H1 (cell line): Measurements from ENCODE around the gene CAMP. TPM values are rescaled to one million over a fixed set of nuclear protein-coding genes. Genes with fewer than 3 reads are reported as not detected.

Source experiments
- CTCF ChIA-PET: fragments of 300-600 bp; sonication (Branson Sonifier 250); formaldehyde crosslinking; loops from one replicate; lab custom pipeline; 2021; ENCODE audit not compliant: partially characterized antibody; lab: Charles Lee
- POLR2A ChIA-PET: fragments of 300-600 bp; sonication (Branson Sonifier 250); formaldehyde crosslinking; loops from one replicate; lab custom pipeline; 2021; ENCODE audit warnings: inconsistent platforms; ENCODE audit not compliant: partially characterized antibody; lab: Charles Lee
- DNase-seq, 2 experiments: peaks; one replicate each; pipeline versions ENCODE4 v3.0.0 to v3.0.0-alpha.2; 2010 to 2022; ENCODE audit warnings: low spot score in 2 of 2, low read depth in 1 of 2, mixed read lengths in 1 of 2
- FAIRE-seq: peaks from 2 replicates; lab custom pipeline; 2011; peaks lifted over from hg19 to GRCh38; lab: Jason Lieb, UNC
- H2AFZ ChIP-seq: 2 replicates; pipeline ENCODE4 v1.8.1; 2012; ENCODE audit warnings: low read length, inconsistent platforms
- H2AK5ac ChIP-seq: 2 replicates; pipeline ENCODE4 v1.6.1; 2013; ENCODE audit warnings: low read depth, low read length
- H2BK120ac ChIP-seq: replicated peaks from 2 replicates; pipeline ENCODE3; 2013; ENCODE audit warnings: low read depth, low read length, inconsistent platforms
- H2BK12ac ChIP-seq: 2 replicates; pipeline ENCODE4 v1.6.1; 2013; ENCODE audit warnings: low read depth, low read length
- H2BK15ac ChIP-seq: 2 replicates; pipeline ENCODE4 v1.6.1; 2013; ENCODE audit warnings: low read length
- H2BK20ac ChIP-seq: 2 replicates; pipeline ENCODE4 v1.6.1; 2013; ENCODE audit warnings: low read length
- H2BK5ac ChIP-seq: 2 replicates; pipeline ENCODE4 v1.6.1; 2013; ENCODE audit warnings: low read depth, low read length
- H3K14ac ChIP-seq: 2 replicates; pipeline ENCODE4 v1.6.1; 2013; ENCODE audit warnings: inconsistent platforms; ENCODE audit not compliant: insufficient read length
- H3K18ac ChIP-seq: 2 replicates; pipeline ENCODE4 v1.6.1; 2013; ENCODE audit warnings: low read length; ENCODE audit errors: extremely low read depth
- H3K23ac ChIP-seq: 2 replicates; pipeline ENCODE4 v1.6.1; 2013; ENCODE audit warnings: inconsistent platforms; ENCODE audit not compliant: insufficient read length
- H3K23me2 ChIP-seq: 2 replicates; pipeline ENCODE4 v1.6.1; 2013; ENCODE audit warnings: low read depth, low read length
- H3K27ac ChIP-seq: 2 replicates; pipeline ENCODE4 v1.6.1; 2011; ENCODE audit warnings: low read depth, low read length, inconsistent platforms
- H3K27me3 ChIP-seq, 4 experiments: replicated peaks in 1 of 4; 1 replicate in 1 of 4; 2 replicates in 3 of 4; pipeline versions ENCODE4 v1.6.1 to v1.8.1; 2011 to 2013; ENCODE audit warnings: low read length in 3 of 4, mild to moderate bottlenecking in 3 of 4, inconsistent platforms in 2 of 4, mixed read lengths in 2 of 4, moderate library complexity in 1 of 4; ENCODE audit not compliant: control insufficient read depth in 3 of 4, insufficient read depth in 3 of 4; ENCODE audit errors: extremely low read depth in 1 of 4
- H3K36me3 ChIP-seq, 4 experiments: 2 replicates each; pipeline versions ENCODE4 v1.6.1 to v1.8.1; 2011 to 2013; ENCODE audit warnings: mild to moderate bottlenecking in 4 of 4, low read length in 3 of 4, moderate library complexity in 2 of 4, control low read depth in 1 of 4, inconsistent platforms in 1 of 4; ENCODE audit not compliant: insufficient read depth in 4 of 4, control insufficient read depth in 2 of 4
- H3K4ac ChIP-seq: replicated peaks from 2 replicates; pipeline ENCODE3; 2013; ENCODE audit warnings: low read length, low read depth, mixed read lengths, inconsistent platforms; ENCODE audit not compliant: insufficient read length
- H3K4me1 ChIP-seq, 4 experiments: replicated peaks in 1 of 4; 1 replicate in 1 of 4; 2 replicates in 3 of 4; pipeline versions ENCODE4 v1.6.1 to v1.8.1; 2011 to 2013; ENCODE audit warnings: low read length in 3 of 4, inconsistent platforms in 2 of 4, mixed read lengths in 1 of 4; ENCODE audit not compliant: insufficient read depth in 4 of 4, control insufficient read depth in 3 of 4
- H3K4me2 ChIP-seq, 2 experiments: 2 replicates each; pipeline versions ENCODE4 v1.6.1 to v1.8.1; 2011 to 2013; ENCODE audit warnings: low read depth in 2 of 2, low read length in 2 of 2, control low read depth in 1 of 2, inconsistent platforms in 1 of 2, mild to moderate bottlenecking in 1 of 2; ENCODE audit not compliant: insufficient read depth in 1 of 2
- H3K4me3 ChIP-seq, 4 experiments: fragments of 200-600, 300-600 bp in 1 of 4; sonication (generic), shearing (Covaris generic), sonication (Bioruptor Twin) in 1 of 4; 2 replicates each; pipeline versions ENCODE4 v1.5.1 to v1.8.1; 2011 to 2016; ENCODE audit warnings: low read length in 4 of 4, low read depth in 3 of 4, control low read depth in 2 of 4, inconsistent platforms in 2 of 4, mild to moderate bottlenecking in 2 of 4, mixed read lengths in 1 of 4, moderate library complexity in 1 of 4; ENCODE audit not compliant: insufficient read depth in 2 of 4; ENCODE audit errors: extremely low read depth in 1 of 4
- H3K56ac ChIP-seq: replicated peaks from 2 replicates; pipeline ENCODE3; 2013; ENCODE audit warnings: low read depth, mild to moderate bottlenecking, mixed read lengths, low read length, inconsistent platforms; ENCODE audit not compliant: insufficient read length
- H3K79me1 ChIP-seq: 2 replicates; pipeline ENCODE4 v1.6.1; 2013; ENCODE audit warnings: low read depth, low read length, control low read depth
- H3K79me2 ChIP-seq, 2 experiments: 2 replicates each; pipeline versions ENCODE4 v1.6.1 to v1.8.1; 2012 to 2013; ENCODE audit warnings: low read length in 2 of 2, mild to moderate bottlenecking in 2 of 2, inconsistent platforms in 1 of 2; ENCODE audit not compliant: insufficient read depth in 2 of 2, control insufficient read depth in 1 of 2
- H3K9ac ChIP-seq, 4 experiments: replicated peaks in 1 of 4; 1 replicate in 1 of 4; 2 replicates in 3 of 4; pipeline versions ENCODE4 v1.6.1 to v1.8.1; 2011 to 2013; ENCODE audit warnings: low read depth in 3 of 4, low read length in 3 of 4, control low read depth in 2 of 4, mild to moderate bottlenecking in 2 of 4, moderate library complexity in 2 of 4, inconsistent platforms in 1 of 4; ENCODE audit errors: extremely low read depth in 1 of 4
- H3K9me3 ChIP-seq, 2 experiments: 2 replicates each; pipeline versions ENCODE4 v1.6.1 to v1.8.1; 2012 to 2013; ENCODE audit warnings: mild to moderate bottlenecking in 2 of 2, moderate library complexity in 2 of 2, control low read depth in 1 of 2, inconsistent platforms in 1 of 2, low read depth in 1 of 2, low read length in 1 of 2, mixed read lengths in 1 of 2; ENCODE audit not compliant: insufficient read depth in 2 of 2
- H4K20me1 ChIP-seq, 2 experiments: replicated peaks in 1 of 2; 2 replicates each; pipeline versions ENCODE3 to v1.8.1; 2011 to 2013; ENCODE audit warnings: inconsistent platforms in 2 of 2, low read length in 2 of 2, mild to moderate bottlenecking in 1 of 2; ENCODE audit not compliant: insufficient read depth in 2 of 2, control insufficient read depth in 1 of 2
- H4K5ac ChIP-seq: 2 replicates; pipeline ENCODE4 v1.6.1; 2013; ENCODE audit warnings: low read length, low read depth, mixed read lengths, inconsistent platforms; ENCODE audit not compliant: insufficient read length
- H4K8ac ChIP-seq: 2 replicates; pipeline ENCODE4 v1.8.0; 2013; ENCODE audit warnings: mild to moderate bottlenecking, moderate library complexity, low read length, inconsistent platforms; ENCODE audit not compliant: insufficient read depth; ENCODE audit errors: extremely low read depth
- H4K91ac ChIP-seq: replicated peaks from 2 replicates; pipeline ENCODE3; 2013; ENCODE audit warnings: low read length, mixed read lengths, inconsistent platforms; ENCODE audit not compliant: insufficient read length
- BCL11A ChIP-seq, 2 experiments: IDR thresholded peaks; one replicate each; pipeline ENCODE4 v1.6.1; 2011; ENCODE audit warnings: low read depth in 2 of 2, low read length in 2 of 2, mild to moderate bottlenecking in 2 of 2
- CBX5 ChIP-seq: fragments of 300-800, 300-1000 bp; sonication (generic); IDR thresholded peaks from 2 replicates; pipeline ENCODE4 v1.7.1; 2016; ENCODE audit warnings: antibody characterized with exemption, low read length, low read depth
- CEBPB ChIP-seq: IDR thresholded peaks from 2 replicates; pipeline ENCODE4 v1.6.1; 2012; ENCODE audit warnings: low read depth, low read length
- CHD2 ChIP-seq: IDR thresholded peaks from 2 replicates; pipeline ENCODE4 v1.6.1; 2012; ENCODE audit warnings: low read length, improper control_type of control experiment
- CREB1 ChIP-seq: IDR thresholded peaks from 2 replicates; pipeline ENCODE4 v1.6.1; 2012; ENCODE audit warnings: inconsistent platforms
- JUND ChIP-seq: IDR thresholded peaks from 2 replicates; pipeline ENCODE4 v1.6.1; 2011; ENCODE audit warnings: mild to moderate bottlenecking, improper control_type of control experiment, low read length
- KDM1A ChIP-seq: fragments of 200-600, 300-600 bp; sonication (generic); IDR thresholded peaks from 2 replicates; pipeline ENCODE4 v1.7.1; 2016; ENCODE audit warnings: mild to moderate bottlenecking, low read length, borderline replicate concordance
- KDM4A ChIP-seq: IDR thresholded peaks from one replicate; pipeline ENCODE4 v1.7.1; 2012; ENCODE audit warnings: low read depth, mild to moderate bottlenecking, moderate library complexity, low read length, inconsistent platforms; ENCODE audit not compliant: severe bottlenecking
- RXRA ChIP-seq: IDR thresholded peaks from 2 replicates; pipeline ENCODE4 v1.6.1; 2011; ENCODE audit warnings: low read depth, mild to moderate bottlenecking, low read length, moderate library complexity; ENCODE audit not compliant: insufficient read depth
- SAP30 ChIP-seq: fragments of 300-600 bp; sonication (generic); IDR thresholded peaks from 2 replicates; pipeline ENCODE4 v1.7.1; 2012; ENCODE audit warnings: low read length, moderate library complexity, mild to moderate bottlenecking, inconsistent platforms; ENCODE audit not compliant: insufficient read depth, insufficient replicate concordance
- SP2 ChIP-seq: IDR thresholded peaks from 2 replicates; pipeline ENCODE4 v1.6.1; 2012; ENCODE audit warnings: mild to moderate bottlenecking, low read length, inconsistent platforms
- SRF ChIP-seq: IDR thresholded peaks from 2 replicates; pipeline ENCODE4 v1.6.1; 2011; ENCODE audit warnings: mild to moderate bottlenecking, low read depth, low read length, moderate library complexity
- TBP ChIP-seq: IDR thresholded peaks from 2 replicates; pipeline ENCODE4 v1.6.1; 2011; ENCODE audit warnings: low read depth, low read length, improper control_type of control experiment
- ZNF274 ChIP-seq: IDR thresholded peaks from 2 replicates; pipeline ENCODE4 v1.7.0; 2012; ENCODE audit warnings: low read length, borderline replicate concordance; ENCODE audit errors: extremely low read depth
- WGBS, 2 experiments: shearing (Covaris generic) in 1 of 2; methylation state at CpG; one replicate each; pipeline versions ENCODE4 v1.1.6 to v1.1.7; 2013 to 2015; ENCODE audit warnings: low lambda C conversion rate in 2 of 2, mixed read lengths in 2 of 2, inconsistent platforms in 1 of 2, low coverage in 1 of 2, missing lambda C conversion rate in 1 of 2; ENCODE audit not compliant: insufficient replicate concordance in 2 of 2, insufficient coverage in 1 of 2, insufficient read length in 1 of 2; ENCODE audit errors: extremely low coverage in 1 of 2, missing lambda C conversion rate in 1 of 2; 5-methylcytosine and 5-hydroxymethylcytosine counted together
- polyA plus RNA-seq, 7 experiments: library from polyadenylated mRNA; depleted of rRNA in 3 of 7; stranded (reverse) in 5 of 7; unstranded in 2 of 7; fragments of >200 nt in 5 of 7; fragments of 200-250 nt in 2 of 7; gene quantifications; 1 replicate in 5 of 7; 2 replicates in 1 of 7; 4 replicates in 1 of 7; pipeline versions ENCODE4 v1.2.1 to v1.2.3, GENCODE V29; 2011 to 2013; ENCODE audit warnings: missing spikeins in 2 of 7, mixed read lengths in 2 of 7
- total RNA-seq: library from RNA; stranded (reverse); fragmentation: NEBNext Ultra II Directional; extraction: Animal tissue kit (Norgen Biotek cat#: 25700); gene quantifications from 2 replicates; pipeline ENCODE4 v1.2.1, GENCODE V29; 2021
- TF ChIP-seq, protein P1 (sequence below): IDR thresholded peaks from 2 replicates; pipeline ENCODE4 v1.6.1; 2011; ENCODE audit warnings: low read depth, mild to moderate bottlenecking, low read length; ENCODE audit not compliant: insufficient read depth

The CAMP gene
- total and polyA plus RNA-seq, 2 of the 8 experiments (the other 6 are each of a cell fraction or from before 2014, with no cell fraction given): not detected

DNA sequence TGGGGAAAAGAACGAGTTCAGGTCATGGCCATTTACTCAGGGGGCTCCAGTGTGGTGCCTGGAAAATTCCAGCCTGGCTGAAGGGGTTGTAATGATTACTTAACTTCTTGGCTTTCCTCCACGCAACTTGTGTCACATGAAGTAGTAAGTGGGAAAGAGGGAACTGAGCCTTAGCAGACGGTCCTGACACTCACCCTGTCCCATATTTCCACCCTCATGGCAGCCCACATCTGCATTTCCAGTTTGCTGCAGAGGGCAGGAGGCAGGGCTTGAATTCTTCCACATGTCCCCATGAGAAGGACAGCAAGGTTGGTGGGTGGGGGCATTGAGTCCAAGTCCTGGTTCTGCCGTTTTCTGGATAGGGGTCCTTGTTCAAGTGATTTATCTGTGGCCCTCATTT, 7.8 kb upstream of the CAMP start:
- Histone ChIP-seq H3K79me1 (no peaks in the 10 kb centered on the region), H3K9me3 (peaks cover 0 to 3% of the 10 kb centered on the region in 2 experiments; a peak in 1 of 4 replicates), H3K27me3 (0 out of 7 replicates have a peak, but pooled peaks cover 0 to 4% (median 0%) of the 10 kb centered on the region in 4 experiments), H3K36me3 (no peaks in the 10 kb centered on the region), H4K91ac (no peak overlapping the region), H3K4me2 (no peak overlapping the region), H2BK20ac (no peak overlapping the region), H2BK15ac (no peak overlapping the region), H3K9ac (no peak overlapping the region), H3K79me2 (no peaks in the 10 kb centered on the region), H2AK5ac (no peak overlapping the region), H2BK5ac (no peak overlapping the region), H3K4me1 (no peaks in the 10 kb centered on the region), H3K18ac (no peak overlapping the region), H3K4me3 (no peak overlapping the region), H2BK12ac (no peak overlapping the region), H3K14ac (no peak overlapping the region), H4K8ac (no peak overlapping the region), H4K20me1 (no peaks in the 10 kb centered on the region), H3K56ac (no peak overlapping the region), H4K5ac (no peak overlapping the region), H3K27ac (no peak overlapping the region), H3K23me2 (no peaks in the 10 kb centered on the region), H3K4ac (no peak overlapping the region), H3K23ac (no peak overlapping the region), H2BK120ac (no peak overlapping the region), H2AFZ (no peak overlapping the region)
- POLR2A ChIA-PET: interaction anchor here (1.4 to 1.9 kb wide), 4 partner anchors 9 to 25 kb away, joined by 3 to 5 read pairs (median 4); no protein-coding TSS in a partner anchor
- WGBS, 2 experiments: 73% methylated on average over 4 of the region's 4 CpGs; no CpG with 5 or more reads in 1 of the 2 experiments
- TF ChIP-seq TBP: no peak
- TF ChIP-seq SP2: no peak
- TF ChIP-seq CREB1: no peak
- TF ChIP-seq SRF: no peak
- no peak for TF ChIP-seq SAP30
- no peak for TF ChIP-seq ZNF274
- no peak for TF ChIP-seq CHD2
- TF ChIP-seq KDM4A: no peak
- no peak for TF ChIP-seq CEBPB
- no peak for TF ChIP-seq BCL11A (IDR thresholded peaks at IDR 0.05; ENCODE audit: low read depth in 2 of 2, low read length in 2 of 2)
- TF ChIP-seq, protein P1, sequence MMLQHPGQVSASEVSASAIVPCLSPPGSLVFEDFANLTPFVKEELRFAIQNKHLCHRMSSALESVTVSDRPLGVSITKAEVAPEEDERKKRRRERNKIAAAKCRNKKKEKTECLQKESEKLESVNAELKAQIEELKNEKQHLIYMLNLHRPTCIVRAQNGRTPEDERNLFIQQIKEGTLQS: no peak
- TF ChIP-seq RXRA: no peak
- no peak for TF ChIP-seq JUND
- no peak for TF ChIP-seq KDM1A
- no peak for TF ChIP-seq CBX5
- DNase-seq (no peak), FAIRE-seq (no peak)
- CTCF ChIA-PET: interaction anchor here (1.0 kb wide), 1 partner anchor 21 kb away, joined by 3 read pairs; no protein-coding TSS in a partner anchor
